HS-27A (cell line): Measurements from ENCODE around the gene NGEF.
"Not testable (repeated sequence)": the region's sequence is repeated elsewhere in the genome, so short reads cannot be mapped to it uniquely, and the experiment has no call there.

Experiments used
- DNase-seq: peaks from one replicate; pipeline ENCODE4 v3.0.0-alpha.2; 2012; ENCODE audit warnings: low read depth, missing footprints

NGEF gene

GRCh38 chr2:232871835-232872736 lies 141.0 kb downstream of the NGEF start:
- no peak for DNase-seq

- no peak for DNase-seq
These were observed 141.6 kb downstream of the NGEF start for GRCh38 chr2:232871418-232871834.

DNA sequence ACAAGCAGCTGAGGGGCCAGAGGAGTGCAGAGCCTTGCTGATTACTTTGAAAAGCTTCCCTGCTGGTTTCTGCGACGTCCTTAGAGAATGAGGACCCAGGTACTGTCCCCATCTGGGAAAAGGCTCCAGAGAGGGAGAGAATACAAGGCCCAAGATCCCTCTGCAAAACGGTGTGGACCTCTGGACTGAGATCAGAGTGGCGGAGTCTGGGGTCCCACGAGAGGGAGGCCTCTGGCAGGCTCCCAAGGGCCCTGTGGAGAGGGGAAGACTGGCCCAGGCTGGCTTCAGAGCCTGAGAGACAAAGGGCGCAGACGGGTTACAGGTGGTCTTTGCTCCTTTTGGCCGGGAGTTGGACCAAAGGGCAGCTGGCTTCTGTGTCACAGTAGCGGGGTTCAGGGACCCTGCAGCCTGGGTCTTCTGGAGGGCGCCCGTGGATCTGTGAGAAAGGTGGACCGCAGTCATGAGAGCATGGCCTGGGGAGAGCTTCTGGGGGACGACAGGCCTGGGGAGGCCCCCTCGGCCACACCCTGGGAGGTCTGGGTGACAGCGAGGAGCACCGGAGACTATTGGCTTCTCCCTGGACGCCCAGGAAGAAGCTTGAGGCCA lies 142.2 kb downstream of the NGEF start:
- DNase-seq: no peak

DNA sequence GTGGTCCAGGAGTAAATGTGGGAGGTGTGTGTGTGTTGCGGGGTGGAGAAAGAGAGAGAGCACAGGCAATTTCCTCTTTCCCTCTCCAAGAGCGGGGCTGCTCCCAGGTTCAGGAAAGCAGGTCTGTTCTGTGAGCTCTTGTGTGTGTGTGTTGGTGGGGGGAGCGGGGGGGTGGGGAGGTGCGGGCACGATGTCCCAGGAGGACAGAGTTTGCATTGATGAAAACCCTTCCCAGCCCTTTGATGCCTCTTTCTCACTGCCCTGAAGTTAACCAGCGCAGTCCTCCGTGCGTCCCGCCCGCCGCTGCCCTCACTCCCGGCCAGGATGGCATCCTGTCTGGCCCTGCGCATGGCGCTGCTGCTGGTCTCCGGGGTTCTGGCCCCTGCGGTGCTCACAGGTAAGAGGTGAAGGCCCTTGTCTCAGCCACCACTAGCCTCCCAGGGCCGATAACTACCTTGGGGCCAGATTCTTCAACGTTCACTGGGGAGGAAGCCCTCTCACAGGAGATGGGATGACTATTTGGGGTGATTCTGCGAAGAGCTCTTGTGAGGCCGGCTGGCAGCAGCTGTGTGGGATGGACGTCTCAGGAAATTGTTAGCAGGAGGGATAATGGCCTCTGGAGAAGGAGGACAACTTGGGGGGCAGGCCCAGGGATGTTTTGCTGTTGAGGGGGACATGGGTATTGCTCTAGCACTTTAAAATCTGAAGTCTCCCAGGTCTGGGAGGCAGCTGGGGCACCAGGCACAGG lies 142.9 kb downstream of the NGEF start, which contains the start of gene SNORC:
Gene SNORC, plus strand, starts transcription at position 247 of the 748 bp plus-strand sequence. Its CDS starts 78 bp downstream, at position 325.
- no peak for DNase-seq

GRCh38 chr2:232869138-232870017 lies 143.7 kb downstream of the NGEF start:
- DNase-seq: no peak

GRCh38 chr2:232866104-232866503 lies 147.0 kb downstream of the NGEF start:
- DNase-seq: no peak

DNA sequence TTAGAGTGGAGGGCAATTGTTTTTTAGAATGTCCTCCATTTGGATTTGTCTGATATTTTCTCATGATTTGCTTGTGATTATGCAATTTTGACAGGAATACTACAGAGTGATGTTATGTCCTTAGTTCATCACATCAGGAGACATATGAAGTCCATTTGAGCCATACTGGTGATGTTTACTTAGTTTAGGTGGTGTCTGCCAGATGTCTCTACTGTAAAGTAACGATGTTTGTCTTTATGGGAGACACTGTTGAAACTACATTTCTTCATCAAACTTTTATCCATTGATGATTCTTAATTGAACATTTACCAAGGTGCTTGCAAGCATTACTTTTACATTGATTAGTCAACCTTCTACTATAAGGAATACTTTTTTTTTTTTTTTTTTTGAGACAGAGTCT lies 147.9 kb downstream of the NGEF start:
- no peak for DNase-seq

DNA sequence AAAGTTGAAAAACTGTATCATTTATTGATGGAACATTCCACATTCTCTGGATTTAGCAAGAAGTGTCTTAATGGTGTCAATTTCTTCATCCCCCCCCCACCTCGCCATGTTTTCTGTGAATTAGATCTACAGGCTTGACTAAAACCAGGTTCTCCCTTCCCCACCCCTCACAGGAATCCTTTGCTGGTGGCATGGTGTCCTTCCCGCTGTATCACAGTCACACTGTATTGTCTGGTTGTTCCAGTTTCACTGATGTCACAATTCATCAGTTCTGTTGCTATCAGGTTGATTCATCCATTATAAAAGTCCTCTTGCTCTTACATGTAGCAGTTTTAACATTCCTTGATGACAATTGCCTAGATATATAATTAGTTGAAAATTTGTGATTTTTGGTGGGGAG lies 149.1 kb downstream of the NGEF start:
- DNase-seq: no peak

GRCh38 chr2:232861353-232861752 lies 151.7 kb downstream of the NGEF start:
- no peak for DNase-seq

DNA sequence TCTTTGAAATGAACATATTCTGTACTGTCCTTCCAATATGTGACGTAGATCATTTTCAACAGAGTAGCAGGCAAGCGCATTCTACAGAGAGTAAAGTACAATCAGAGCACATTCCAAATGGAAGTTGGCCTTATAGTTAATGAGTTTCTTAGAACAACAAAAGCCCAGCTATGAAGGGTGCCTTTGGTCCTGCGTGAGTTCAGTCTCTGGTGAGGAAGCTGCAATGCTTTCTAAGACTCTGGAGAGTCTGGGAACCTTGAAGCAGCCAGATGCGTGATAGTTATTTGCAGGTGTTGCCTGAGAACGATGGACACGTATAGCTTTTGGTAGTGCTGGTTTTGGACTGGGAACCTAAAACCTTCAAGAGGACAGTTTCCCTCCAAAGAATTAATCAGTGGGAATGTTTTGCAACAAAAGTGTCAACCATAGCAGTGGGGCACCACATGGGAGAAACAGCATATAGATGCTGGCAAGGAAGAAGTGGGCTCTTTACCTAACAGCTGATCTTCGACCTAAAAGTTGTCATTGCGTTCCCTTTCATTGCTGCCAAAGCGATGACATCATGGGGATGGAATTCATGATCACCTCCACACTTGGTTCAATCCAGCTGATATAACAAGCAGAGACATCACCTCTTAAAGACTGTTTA lies 152.3 kb downstream of the NGEF start:
- no peak for DNase-seq

DNA sequence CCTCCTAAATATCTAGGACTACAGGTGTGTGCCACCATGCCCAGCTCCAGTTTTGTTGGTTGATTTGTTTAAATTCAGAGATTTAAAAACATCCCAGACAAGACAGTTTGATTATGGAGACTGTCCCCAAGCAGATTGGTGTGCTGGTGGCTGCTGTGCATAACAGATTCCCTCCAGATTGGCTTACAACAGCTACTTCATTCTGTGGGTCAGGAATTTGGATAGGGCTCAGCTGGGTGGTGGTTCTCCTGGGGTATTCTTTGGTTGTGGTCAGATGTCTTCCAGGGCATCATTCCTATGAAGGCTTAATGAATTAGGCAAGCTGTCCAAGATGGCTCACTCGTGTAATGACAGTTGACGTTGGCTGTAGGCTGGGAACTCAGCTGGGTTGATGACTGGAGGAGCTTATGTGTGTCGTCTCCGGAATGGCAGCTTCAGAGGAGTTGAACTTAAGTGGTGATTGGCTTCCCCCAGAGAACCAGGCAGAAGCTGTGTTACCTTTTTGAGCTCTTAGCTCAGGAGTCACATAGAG lies 153.6 kb downstream of the NGEF start:
- DNase-seq: no peak

DNA sequence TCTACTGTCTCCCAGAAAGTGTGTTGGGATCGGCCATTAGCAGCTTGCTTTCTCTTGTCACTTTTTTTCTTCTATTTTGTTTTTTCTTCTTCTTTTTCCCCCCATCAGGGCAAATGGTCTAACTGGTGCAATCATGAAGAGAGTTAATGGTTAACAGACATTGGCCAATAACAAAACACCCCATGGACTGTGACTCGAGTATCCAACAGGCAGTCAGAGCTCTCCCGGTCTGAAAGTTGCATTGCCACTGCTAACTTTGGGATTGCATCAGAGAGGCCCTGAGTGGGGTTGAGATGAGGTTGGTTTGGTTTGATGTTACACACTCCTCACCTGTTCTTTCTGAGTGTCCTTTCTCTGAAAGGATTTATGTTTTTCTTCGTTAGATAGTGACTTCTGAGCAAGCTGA lies 155.9 kb downstream of the NGEF start:
- no peak for DNase-seq

DNA sequence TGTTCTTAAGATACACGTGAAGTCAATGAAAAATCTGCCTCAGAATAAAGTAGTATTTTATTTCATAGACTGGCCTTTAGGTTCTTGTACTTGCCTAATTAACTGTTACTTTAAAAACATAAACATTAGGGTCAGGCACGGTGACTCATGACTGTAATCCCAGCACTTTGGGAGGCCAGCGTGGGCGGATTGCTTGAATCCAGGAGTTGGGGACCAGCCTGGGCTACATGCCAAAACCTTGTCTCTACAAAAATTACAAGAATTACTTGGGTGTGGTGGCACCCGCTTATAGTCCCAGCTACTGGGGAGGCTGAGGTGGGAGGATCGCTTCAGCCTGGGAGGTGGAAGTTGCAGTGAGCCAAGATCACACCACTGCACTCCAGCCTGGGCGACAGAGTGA lies 159.0 kb downstream of the NGEF start:
- peak; percentile 64 for DNase-seq

DNA sequence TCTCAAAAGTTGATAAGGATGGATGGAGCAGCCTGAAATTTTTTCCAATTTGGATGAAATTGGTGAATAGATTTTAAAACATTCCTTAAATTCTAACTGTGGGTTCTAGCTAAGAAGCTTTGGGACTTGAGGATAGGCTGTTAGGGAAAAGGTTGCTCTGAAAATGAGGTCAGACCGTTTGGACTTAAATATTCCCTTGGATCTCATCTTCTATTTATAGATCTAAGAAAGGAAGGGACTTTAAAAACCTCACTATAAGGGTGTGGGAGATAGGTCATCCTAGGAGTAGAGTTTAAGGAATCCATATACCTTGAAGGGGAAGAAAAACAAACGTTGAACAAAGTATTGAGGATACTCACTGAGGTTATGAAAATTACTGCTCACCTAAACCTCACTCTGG lies 160.4 kb downstream of the NGEF start:
- DNase-seq: no peak

DNA sequence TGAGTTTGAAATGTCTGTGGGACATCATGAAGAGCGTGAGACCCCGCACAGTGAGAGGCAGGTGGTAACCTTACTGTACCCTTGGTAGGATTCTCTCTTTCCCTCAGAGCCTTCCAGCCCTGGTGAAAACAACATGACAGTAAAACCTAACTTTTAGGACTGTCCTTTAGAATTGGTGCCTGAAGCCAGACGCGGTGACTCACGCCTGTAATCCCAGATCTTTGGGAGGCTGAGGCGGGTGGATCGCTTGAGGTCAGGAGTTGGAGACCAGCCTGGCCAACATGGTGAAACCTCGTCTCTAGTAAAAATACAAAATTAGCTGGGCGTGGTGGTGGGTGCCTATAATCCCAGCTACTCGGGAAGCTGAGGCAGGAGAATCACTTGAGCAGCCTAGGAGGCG lies 161.0 kb downstream of the NGEF start:
- not testable (repeated sequence) for DNase-seq

- no peak for DNase-seq
These were observed 163.0 kb downstream of the NGEF start for GRCh38 chr2:232850039-232850438.

DNA sequence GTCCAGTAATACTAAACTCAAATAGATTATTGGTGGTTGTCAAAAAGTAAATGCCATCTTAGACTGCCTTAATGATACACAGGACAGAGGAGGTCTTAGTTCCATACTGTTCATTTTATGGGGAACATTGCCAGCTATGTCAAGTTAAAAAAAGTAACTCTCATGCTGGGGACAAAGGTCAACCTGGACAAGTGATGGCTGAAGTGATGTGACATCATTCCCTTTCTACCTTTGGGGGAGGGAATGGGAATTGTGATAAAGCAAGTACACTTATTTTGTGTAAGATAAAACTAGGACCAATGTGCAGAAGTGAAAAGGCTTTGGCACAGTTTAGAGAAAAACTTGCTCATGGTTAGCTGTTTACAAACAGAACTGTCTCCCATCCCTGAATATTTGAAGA lies 167.0 kb downstream of the NGEF start:
- no peak for DNase-seq

GRCh38 chr2:232843834-232844233 lies 169.2 kb downstream of the NGEF start:
- no peak for DNase-seq

GRCh38 chr2:232842689-232843088 lies 170.4 kb downstream of the NGEF start:
- DNase-seq: no peak

GRCh38 chr2:232839411-232840079 lies 173.5 kb downstream of the NGEF start:
- no peak for DNase-seq
